HG03565 (cell line): ENCODE results near the gene ZNF221.
"Not testable (repeated sequence)": the region's sequence is repeated elsewhere in the genome, so short reads cannot be mapped to it uniquely, and the experiment has no call there.

ENCODE experiments used
- ATAC-seq: cut with Tn5 transposase; IDR thresholded peaks from one replicate; pipeline ENCODE4 v1.9.1; 2021; ENCODE audit warnings: mild to moderate bottlenecking, moderate library complexity; ENCODE audit not compliant: unreplicated experiment

Gene ZNF221

DNA sequence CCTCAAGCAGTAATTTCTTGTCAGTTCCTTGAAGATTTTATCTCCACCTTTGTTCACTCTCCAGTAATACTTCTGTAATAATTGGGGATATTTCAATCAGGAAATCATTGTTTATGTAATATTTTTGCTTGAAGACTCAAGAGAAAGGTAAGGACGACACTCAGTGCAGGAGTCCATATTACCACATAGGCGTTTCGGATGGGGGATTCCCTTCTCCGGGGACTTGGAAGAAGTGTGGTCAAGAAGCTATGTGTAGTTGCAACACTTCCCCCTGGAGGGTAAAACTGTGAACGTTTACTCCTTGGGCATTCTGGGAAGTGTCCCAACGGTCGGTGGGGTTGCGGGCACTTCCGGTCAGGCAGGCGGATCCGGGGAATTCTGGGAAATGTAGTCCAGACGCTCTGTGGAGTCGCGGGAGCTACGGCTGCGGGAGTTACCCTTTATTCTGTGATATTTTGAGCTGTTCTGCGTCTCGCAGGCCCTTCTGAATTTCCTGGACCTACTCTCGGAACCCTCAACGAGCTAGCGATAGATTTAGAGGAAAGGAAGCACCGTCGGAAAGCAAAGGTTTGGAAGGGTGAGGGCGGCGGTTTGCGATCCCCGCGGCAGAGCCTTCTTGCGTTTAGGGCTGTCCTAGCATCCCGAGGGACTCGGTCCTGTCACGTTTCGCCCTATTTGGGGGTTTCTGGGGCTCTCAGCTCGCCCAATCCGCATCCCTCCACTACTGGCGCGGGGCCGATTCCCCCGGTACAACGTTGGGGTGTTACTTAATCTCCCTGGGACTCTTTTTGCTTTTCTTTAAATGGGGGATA, at the start of gene ZNF221:
Gene ZNF221, plus strand, starts transcription at position 395 of the 812 bp plus-strand sequence. CDS start 11,499 bp downstream, outside the sequence.
- peak; percentile 89 for ATAC-seq

DNA sequence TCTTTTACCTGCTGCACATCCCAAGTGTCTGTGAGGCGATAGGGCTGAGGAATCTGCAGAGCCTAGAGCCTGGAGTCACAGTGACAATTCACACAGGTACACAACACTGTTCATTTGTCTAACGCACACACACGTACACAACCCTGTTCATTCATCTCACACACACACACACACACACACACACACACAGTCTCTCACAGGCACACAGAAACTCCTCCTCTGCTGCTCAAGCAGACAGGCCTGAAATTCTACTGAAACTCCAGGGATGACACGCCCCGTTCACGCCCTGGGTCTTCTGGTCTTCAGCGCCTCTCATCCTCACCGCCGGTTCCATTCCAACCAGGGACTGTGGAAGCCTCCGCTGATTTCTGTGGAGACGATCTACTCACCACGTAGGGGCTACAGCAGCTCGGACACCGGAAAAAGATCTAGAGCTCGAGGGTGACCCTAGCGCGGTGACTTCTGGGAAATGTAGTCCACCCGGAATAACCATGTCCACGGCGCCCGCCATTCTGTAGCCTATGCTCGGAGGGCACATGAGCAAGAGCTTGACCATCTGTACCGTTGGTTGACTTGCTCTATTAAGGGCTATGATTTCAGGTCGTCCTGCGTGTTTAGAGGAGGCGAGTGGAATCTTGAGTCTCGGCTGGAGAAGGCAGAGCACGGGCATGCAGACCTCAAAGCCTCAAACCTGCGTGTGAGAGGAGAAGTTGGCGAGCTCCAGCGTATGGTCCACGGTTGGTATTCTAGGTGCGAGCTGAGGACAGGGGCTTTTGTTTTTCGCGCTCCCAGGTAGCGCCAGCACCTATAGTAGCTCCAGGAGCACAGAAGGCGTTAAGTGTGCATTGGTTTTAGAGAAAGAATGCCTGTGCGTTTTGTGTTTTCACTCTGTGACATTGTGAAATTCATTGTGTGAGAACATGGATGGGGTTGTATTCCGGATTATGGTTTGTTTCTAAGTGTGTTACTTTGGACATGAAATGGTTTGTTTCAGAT, 49.3 kb upstream of the ZNF221 start:
- ATAC-seq: no peak

DNA sequence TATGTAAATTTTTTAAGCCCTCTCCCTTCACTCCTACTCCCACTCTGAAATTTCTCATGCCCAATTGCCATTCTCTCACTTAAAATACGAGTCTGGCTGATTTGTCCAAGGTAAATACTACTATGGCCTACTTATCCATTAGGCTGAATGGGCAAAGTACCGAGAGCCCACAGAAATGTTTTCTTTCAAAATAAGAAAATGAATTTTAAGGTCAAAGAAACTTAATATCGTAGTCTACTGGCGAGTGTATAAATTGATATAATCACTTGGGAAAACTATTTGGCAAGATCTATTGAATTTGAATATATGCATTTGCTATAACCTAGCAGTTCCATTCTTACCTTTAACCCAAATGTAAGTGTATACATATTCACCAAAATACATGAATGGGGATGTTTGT, 48.6 kb upstream of the ZNF221 start:
- ATAC-seq: no peak

DNA sequence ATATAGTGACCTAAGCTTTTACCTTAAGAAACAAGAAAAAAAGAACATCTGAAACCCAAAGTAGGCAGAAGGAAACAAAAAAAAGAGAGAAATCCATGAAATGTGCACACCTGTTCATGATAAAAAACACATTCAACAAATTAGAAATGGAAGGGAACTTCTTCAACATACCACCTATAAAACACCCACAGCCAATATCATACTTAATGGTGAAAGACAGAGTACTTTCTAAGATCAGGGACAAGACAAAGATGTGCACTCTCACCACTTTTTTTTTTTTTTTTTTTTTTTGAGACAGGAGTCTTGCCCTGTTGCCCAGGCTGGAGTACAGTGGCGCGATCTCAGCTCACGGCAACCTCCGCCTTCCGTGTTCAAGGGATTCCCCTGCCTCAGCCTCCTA, 45.1 kb upstream of the ZNF221 start:
- ATAC-seq: no peak

DNA sequence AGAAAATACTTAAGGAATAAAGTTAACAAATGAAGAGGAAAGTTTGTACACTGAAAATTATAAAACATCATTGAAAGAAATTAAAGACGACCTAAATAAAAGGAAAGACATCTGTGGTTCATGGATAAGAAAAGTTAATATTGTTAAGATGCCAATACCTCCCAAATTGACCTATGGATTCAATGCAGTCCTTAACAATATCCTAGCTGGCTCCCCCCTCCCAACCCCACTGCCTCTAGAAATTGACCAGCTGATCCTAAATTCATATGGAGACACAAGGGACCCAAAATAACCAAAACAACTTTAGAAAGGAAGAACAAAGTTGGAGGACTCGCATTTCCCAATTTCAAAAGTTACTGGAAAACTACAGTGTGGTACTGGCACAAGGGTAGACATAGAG, 44.3 kb upstream of the ZNF221 start:
- no peak for ATAC-seq

DNA sequence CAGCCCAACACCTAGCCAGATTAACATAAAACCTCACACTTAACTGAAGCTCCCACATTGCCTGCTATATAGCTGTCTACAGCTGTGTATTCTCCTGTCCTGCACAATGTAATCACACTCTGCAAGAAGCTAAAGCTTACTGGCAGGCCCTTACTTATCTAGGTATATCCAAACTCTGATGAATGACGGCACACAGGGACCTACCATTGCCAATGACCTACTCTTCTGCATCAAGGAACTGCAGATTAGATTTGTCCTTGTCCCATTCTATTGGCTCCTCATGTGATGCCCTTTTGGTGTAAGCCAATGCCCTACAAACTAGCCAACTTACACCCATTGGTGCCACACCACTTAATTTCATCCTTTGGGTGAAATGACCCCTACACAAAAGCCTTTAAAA, 42.4 kb upstream of the ZNF221 start:
- ATAC-seq: no peak

DNA sequence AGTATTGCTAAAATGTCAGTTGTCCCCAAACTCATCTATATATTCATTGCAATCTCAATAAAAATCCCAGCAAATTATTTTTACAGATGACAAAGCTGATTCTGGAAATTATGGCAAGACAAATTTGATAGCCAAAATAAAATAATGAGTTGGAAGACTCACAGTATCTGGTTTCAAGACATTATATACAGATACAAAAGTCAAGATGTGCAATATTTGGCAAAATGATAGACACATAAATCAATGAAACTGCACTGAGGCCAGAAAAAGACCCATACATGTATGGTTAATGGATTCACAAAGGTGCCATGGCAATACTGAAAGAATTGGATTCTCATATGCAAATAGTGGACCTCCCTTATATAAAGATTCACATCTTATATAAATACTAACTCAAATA, 40.1 kb upstream of the ZNF221 start:
- ATAC-seq: no peak

DNA sequence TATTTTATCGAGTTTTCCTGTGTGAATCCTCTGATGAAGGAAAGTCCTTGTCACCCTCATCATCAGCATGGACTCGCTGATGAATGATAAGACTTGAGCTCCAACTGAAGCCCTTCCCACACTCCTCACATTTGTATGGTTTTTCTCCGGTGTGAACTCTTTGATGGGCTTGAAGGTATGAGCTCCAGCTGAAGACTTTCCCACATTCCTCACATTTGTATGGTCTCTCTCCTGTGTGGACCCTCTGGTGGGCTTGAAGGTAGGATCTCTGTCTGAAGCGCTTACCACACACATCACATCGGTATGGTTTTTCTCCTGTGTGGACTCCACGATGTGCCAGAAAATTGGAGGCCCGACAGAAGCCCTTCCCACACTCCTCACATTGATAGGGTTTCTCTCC, 37.6 kb upstream of the ZNF221 start:
- no peak for ATAC-seq

DNA sequence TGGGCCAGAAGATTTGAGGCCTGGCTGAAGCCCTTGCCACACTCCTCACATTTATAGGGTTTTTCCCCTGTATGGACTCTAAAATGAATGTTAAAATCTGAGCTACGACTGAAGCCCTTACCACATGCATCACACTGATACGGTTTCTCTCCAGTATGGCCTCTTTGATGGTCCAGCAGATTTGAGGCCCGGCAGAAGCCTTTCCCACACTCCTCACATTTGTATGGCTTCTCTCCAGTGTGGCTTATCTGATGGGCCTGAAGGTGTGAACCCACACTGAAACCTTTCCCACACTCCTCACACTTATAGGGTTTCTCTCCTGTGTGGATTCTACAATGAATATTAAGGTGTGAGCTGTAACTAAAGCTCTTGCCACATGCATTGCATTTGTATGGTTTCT, 37.0 kb upstream of the ZNF221 start:
- ATAC-seq: no peak

DNA sequence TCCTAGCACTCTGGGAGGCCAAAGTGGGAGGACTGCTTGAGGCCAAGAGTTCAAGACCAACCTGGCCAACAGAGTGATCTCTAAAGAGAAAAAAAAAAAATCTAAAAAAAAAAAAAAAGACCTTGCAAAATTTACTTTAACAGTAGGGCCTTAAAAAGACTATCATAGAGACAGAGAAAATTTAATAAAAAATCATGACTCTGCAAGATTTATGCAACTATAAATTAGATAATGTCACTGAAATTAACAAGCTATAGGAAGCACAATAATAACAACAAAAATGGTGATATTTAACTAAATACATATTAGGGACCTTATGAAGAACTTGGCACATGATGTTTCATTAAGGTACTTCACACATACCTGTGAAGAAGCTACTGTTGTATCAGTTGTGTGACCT, 27.2 kb upstream of the ZNF221 start:
- no peak for ATAC-seq

DNA sequence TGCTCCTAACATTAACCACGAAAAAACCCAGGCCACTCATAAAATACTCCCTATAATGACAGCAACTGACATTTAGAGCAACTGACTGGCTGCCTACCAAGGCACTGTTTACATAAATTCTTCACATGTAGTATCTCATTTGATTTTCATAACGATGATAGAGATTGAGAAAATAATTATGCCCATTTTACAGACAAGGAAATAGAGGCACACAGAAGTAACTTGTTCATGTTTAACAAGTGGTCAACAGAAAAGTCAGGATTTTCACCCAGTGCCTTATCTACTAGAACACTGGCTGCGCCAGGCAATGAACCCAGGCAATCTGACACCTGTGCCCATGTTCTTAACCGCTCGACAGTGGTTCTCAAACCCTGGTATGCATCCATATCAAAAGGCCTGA, 22.2 kb upstream of the ZNF221 start:
- no peak for ATAC-seq

DNA sequence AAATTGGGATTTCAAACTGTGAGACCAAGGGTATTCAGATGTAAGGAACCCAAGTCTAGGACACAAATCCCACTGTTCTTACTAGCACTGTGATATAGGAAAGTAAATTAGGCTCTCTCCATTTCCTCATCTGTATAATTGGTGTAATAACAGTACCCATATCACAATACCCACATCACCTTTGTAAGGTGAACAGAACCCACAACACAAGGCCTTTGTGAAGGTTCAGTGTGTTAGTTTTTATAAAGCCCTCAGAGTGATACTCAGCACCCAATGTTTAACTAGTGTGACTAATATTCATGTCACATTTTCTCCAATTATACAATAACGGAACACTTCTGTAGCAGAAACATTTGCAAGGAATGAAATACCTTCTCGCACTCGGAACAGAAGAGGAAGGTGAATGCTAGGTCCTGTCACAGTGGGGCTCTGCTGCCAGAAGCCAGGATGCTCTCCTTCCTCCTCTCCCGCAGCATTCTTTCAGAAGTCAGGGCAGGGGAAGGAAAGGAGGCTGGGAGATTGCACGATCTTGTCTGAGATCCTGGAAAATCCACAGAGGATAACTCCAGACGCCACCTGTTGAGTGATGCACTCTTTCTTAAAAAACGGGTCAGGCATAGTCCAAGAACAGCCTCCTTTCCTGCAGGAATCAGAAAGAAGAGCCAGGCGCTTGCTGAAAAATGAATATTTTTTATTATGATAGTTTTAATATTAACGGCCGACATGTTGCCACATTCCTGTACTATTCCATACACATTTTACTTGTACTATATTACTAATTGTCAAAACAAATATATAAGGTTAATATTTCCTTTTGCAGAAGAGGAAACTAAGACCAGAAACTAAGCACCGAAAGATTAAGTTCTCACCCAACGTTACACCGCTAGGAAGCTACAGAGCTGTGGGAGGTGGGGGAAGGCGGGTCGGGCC, 16.7 kb upstream of the ZNF221 start:
- ATAC-seq: no peak

DNA sequence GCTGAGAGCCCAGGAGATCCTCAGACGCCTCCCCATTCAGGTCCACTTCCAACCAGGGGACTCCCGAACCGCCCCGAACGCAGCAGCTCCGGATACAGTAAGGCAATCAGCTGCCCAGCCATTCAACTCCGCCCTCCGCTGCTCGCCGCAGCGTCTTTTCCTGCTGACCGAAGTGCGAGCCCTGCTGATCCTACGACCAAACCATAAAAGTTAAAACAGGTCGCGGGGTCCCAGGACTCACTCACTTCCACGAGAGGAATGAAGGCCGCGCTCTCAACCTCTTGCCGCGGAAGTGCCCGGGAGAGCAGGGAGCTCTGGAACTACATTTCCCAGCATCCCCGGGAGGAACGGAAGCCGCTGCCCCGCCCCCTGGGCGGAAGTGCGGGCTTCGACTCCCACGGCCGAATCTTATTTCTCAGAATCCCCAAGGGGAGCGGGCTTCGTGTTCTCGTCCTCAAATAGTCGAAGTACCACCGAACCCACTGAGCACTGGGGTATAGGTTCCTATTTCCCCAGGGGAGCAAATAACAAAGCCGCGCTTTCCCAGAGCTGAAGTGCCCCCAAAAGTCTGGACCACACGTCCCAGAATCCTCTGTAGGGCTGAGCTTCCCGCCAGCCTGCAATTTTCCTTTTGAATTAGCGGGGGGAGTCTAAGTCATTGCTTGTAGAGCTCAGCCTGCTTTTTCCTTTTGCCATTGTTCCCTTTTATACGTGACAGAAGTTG, 15.9 kb upstream of the ZNF221 start, which contains the start of gene ZNF45:
Gene ZNF45, minus strand, starts transcription at position 298 of the 724 bp plus-strand sequence. CDS start 13,097 bp downstream, outside the sequence.
- peak; percentile 83 for ATAC-seq

DNA sequence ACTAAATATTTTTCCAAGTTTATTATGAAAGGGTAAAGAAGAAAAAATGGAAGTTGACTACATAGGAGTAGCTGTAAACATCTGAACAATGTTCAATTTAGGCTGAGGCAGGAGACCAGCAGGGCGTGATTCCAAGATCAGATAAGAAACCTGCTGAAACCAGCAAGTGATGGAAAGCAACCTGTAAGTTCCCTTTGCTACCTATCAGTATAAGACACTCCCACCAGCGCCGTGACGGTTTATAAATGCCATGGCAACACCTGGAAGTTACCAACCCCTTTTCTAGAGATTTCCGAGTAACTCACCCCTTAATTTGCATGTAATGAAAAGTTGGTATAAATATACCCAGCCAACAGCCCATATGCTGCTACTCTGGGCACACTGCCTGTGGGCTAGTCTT, 14.8 kb upstream of the ZNF221 start:
- ATAC-seq: no peak

DNA sequence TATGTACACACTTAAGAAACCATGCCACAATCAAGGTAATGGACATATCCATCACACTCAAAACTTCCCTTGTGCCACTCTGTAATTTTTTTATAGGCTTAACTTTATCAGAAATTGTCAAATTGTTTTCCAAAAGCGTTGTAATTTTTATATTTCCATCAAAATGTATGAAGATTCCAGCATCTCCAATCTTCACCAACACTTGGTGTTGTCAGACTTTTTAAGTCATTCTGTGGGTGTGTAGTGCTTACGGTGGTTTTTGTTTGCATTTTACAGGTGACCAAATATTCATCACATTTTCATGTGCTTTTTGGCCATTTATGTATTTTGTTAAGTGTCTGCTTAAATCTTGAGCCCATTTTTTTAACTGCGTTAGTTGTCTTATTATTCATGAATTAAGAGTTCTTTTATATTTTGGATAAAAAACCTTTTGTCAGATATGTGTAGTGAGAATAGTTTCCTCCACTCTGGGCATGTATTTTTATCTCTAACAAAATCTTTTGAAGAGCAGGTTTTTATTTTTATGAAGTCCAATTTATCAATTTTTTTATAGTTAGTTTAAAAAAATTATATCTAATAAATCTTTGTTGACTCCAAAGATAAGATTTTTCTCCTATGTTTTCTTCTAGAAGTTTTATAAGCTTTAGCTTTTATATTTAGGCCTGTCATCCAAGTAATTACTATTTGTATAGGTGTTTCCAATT, 11.3 kb upstream of the ZNF221 start:
- no peak for ATAC-seq

DNA sequence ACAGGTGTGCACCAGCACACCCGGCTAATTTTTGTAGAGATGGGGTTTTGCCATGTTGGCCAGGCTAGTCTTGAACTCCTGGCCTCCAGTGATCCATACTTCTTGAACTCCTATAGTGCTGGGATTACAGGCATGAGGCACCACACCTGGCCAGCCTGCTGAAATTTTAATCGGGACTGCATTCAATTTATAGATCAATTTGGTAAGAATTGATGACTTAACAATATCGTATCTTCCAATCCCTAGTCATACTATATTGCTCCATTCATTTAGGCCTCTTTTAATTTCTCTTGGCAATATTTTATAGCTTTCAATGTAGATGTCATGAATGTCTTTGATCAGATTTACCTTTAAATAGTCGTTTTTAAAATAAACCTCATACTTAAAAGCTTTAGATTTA, 10.3 kb upstream of the ZNF221 start:
- no peak for ATAC-seq

DNA sequence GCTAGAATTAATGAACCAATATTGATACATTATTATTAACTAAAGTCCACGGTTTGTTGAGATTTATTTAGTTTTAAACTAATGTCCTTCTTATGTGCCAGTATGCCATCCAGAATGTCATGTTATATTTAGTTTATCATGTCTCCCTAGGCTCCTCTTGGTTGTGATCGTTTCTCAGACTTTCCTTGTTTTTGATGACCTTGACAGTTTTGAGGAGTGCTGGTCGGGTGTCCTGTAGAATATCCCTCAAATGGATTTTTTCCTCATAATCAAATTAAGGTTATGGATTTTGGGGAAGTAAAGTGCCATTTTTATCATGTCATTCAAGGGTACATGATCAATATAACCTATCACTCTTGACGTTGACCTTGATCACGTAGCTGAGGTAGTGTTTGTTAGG, 9.8 kb upstream of the ZNF221 start:
- no peak for ATAC-seq

DNA sequence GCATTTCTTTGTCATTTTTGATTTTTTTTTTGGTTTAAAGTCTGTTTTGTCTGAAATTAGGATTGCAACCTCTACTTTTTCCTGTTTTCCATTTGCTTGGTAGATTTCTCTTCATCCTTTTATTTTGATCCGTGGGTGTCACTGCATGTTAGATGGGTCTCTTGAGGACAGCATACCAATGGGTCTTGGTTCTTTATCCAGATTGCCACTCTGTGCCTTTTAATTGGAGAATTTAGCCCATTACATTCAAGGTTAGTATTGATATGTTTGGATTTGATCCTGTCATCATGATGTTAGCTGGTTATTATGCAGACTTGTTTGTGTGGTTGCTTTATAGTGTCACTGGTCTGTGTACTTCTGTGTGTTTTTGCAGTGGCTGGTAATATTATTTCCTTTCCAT, 3.6 kb upstream of the ZNF221 start:
- not testable (repeated sequence) for ATAC-seq

DNA sequence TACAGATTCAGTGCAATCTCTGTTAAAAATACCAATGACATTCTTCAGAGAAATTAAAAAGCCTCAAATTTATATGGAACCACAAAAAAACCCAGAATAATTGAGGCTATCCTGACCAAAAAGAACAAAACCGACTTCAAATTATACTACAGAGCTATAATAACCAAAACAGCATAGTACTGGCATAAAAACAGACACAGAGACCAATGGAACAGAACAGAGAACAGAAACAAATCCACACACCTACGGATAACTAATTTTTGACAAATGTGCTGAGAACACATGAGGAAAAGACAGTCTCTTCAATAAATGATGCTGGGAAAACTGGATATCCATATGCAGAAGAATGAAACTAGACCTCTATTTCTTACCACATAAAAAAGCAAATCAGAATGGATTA, 1.2 kb upstream of the ZNF221 start:
- ATAC-seq: not testable (repeated sequence)
